Suprapubic skin (tissue), 4 donors: ENCODE measurements around the gene PDZRN3. TPM values are rescaled to one million over a fixed set of nuclear protein-coding genes. Genes with fewer than 3 reads are reported as not detected.

Source experiments
- DNase-seq, 2 donors: peaks; one replicate each; pipeline ENCODE4 v3.0.0-alpha.2; 2019; ENCODE audit warnings: low spot score in 2 of 2
- H3K27ac ChIP-seq: fragments of 200-600 bp; sonication (generic); one replicate; pipeline ENCODE4 v1.5.1; 2019
- H3K27me3 ChIP-seq: fragments of 200-600 bp; sonication (generic); one replicate; pipeline ENCODE4 v1.5.1; 2019
- H3K36me3 ChIP-seq: fragments of 200-600 bp; sonication (generic); one replicate; pipeline ENCODE4 v1.5.1; 2019
- H3K4me1 ChIP-seq: fragments of 200-600 bp; sonication (generic); one replicate; pipeline ENCODE4 v1.5.1; 2019
- H3K4me3 ChIP-seq: fragments of 200-600 bp; sonication (generic); one replicate; pipeline ENCODE4 v1.5.1; 2019; ENCODE audit warnings: mild to moderate bottlenecking
- H3K9me3 ChIP-seq: fragments of 200-600 bp; sonication (generic); one replicate; pipeline ENCODE4 v1.5.1; 2019
- EP300 ChIP-seq: sonication (generic); formaldehyde crosslinking; IDR thresholded peaks from one replicate; pipeline ENCODE4 v1.6.1; 2017; ENCODE audit warnings: antibody characterized with exemption
- POLR2A ChIP-seq, 2 donors: fragments of 450-650 bp; IDR thresholded peaks; one replicate each; pipeline ENCODE4 v1.6.1; 2017; ENCODE audit warnings: antibody characterized with exemption in 2 of 2, mild to moderate bottlenecking in 2 of 2, moderate library complexity in 2 of 2
- POLR2AphosphoS5 ChIP-seq, 3 donors: sonication (generic); formaldehyde crosslinking; IDR thresholded peaks; one replicate each; pipeline ENCODE4 v1.6.1; 2017; ENCODE audit warnings: antibody characterized with exemption in 3 of 3
- whole genome bisulfite sequencing: methylation state at CpG from one replicate; pipeline ENCODE4 v1.1.5; 2018; 5-methylcytosine and 5-hydroxymethylcytosine counted together
- total RNA-seq, 4 donors: library from RNA; depleted of rRNA; stranded (reverse); fragments of >200 nt; gene quantifications; one replicate each; pipeline ENCODE4 v1.1.0, GENCODE V29; 2016
- TF ChIP-seq, protein P1 (sequence below), 2 donors: fragments of 200-600 bp in 1 of 2; fragments of 450-650 bp in 1 of 2; sonication (generic) in 1 of 2; IDR thresholded peaks; one replicate each; pipeline ENCODE4 v1.5.1; 2016 to 2019; ENCODE audit warnings: antibody characterized with exemption in 2 of 2, mild to moderate bottlenecking in 1 of 2, moderate library complexity in 1 of 2

The PDZRN3 gene
- total RNA-seq, 4 donors from 2014 or later, result 9.2 to 33.3 (median 13.7) TPM

GRCh38 chr3:73665286-73665685 lies 40.5 kb upstream of the PDZRN3 start:
- H3K36me3 ChIP-seq, result no peaks in the 10 kb centered on the region
- 86% methylated on average over 2 of the region's 2 CpGs for WGBS
- no peak overlapping the region for H3K27ac ChIP-seq
- no peaks in the 10 kb centered on the region for H3K4me1 ChIP-seq
- no peak for DNase-seq
- no peak overlapping the region for H3K4me3 ChIP-seq
- no peak for TF ChIP-seq EP300
- no peaks in the 10 kb centered on the region for H3K27me3 ChIP-seq
- no peaks in the 10 kb centered on the region for H3K9me3 ChIP-seq

- TF ChIP-seq, protein P1, sequence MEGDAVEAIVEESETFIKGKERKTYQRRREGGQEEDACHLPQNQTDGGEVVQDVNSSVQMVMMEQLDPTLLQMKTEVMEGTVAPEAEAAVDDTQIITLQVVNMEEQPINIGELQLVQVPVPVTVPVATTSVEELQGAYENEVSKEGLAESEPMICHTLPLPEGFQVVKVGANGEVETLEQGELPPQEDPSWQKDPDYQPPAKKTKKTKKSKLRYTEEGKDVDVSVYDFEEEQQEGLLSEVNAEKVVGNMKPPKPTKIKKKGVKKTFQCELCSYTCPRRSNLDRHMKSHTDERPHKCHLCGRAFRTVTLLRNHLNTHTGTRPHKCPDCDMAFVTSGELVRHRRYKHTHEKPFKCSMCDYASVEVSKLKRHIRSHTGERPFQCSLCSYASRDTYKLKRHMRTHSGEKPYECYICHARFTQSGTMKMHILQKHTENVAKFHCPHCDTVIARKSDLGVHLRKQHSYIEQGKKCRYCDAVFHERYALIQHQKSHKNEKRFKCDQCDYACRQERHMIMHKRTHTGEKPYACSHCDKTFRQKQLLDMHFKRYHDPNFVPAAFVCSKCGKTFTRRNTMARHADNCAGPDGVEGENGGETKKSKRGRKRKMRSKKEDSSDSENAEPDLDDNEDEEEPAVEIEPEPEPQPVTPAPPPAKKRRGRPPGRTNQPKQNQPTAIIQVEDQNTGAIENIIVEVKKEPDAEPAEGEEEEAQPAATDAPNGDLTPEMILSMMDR (IDR thresholded peaks at IDR 0.05), result no peak
- TF ChIP-seq POLR2A (IDR thresholded peaks at IDR 0.05) (no peak), POLR2AphosphoS5 (IDR thresholded peaks at IDR 0.05) (no peak), EP300 (no peak)
- 52% methylated on average over 4 of the region's 4 CpGs for WGBS
These were observed 39.6 kb upstream of the PDZRN3 start for GRCh38 chr3:73664389-73664788.

DNA sequence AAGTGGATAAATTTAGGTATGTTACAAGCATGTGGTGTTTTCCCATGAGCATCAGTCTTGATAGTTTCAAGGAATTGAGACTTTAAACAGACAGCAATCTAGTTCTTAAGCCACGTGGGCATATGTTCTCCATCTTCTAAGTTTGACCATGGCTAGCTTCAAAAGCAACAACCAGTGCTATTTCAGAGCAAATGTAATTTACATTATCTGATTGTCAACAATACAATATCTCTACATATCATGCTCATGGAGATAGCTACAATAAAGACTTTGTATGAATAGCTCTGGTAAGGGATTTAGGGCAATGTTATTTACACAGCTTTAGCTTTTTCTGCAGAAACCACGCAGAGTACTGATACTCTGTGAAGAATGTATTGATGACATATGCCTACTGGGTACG lies 38.8 kb upstream of the PDZRN3 start:
- no peak overlapping the region for H3K4me3 ChIP-seq
- no peaks in the 10 kb centered on the region for H3K36me3 ChIP-seq
- H3K9me3 ChIP-seq, result no peaks in the 10 kb centered on the region
- H3K4me1 ChIP-seq, result no peaks in the 10 kb centered on the region
- no peak for DNase-seq
- H3K27ac ChIP-seq, result no peak overlapping the region
- no peak for TF ChIP-seq EP300
- TF ChIP-seq, protein P1 (IDR thresholded peaks at IDR 0.05), result no peak
- TF ChIP-seq POLR2AphosphoS5 (IDR thresholded peaks at IDR 0.05), result no peak
- TF ChIP-seq POLR2A (IDR thresholded peaks at IDR 0.05), result no peak
- H3K27me3 ChIP-seq, result no peaks in the 10 kb centered on the region
- WGBS, result 76% methylated on average over 3 of the region's 3 CpGs

More at GRCh38 chr3:73664389-73664788, 39.6 kb upstream of the PDZRN3 start:
- no peaks in the 10 kb centered on the region for H3K4me1 ChIP-seq
- H3K36me3 ChIP-seq, result no peaks in the 10 kb centered on the region
- no peak overlapping the region for H3K4me3 ChIP-seq
- H3K27me3 ChIP-seq, result no peaks in the 10 kb centered on the region
- no peak overlapping the region for H3K27ac ChIP-seq
- no peak for DNase-seq
- H3K9me3 ChIP-seq, result no peaks in the 10 kb centered on the region

GRCh38 chr3:73661265-73661664 lies 36.5 kb upstream of the PDZRN3 start:
- TF ChIP-seq POLR2A (IDR thresholded peaks at IDR 0.05) (no peak), POLR2AphosphoS5 (IDR thresholded peaks at IDR 0.05) (no peak), EP300 (no peak)
- TF ChIP-seq, protein P1 (IDR thresholded peaks at IDR 0.05), result no peak
- H3K4me3 ChIP-seq, result no peak overlapping the region
- no peaks in the 10 kb centered on the region for H3K27me3 ChIP-seq

DNA sequence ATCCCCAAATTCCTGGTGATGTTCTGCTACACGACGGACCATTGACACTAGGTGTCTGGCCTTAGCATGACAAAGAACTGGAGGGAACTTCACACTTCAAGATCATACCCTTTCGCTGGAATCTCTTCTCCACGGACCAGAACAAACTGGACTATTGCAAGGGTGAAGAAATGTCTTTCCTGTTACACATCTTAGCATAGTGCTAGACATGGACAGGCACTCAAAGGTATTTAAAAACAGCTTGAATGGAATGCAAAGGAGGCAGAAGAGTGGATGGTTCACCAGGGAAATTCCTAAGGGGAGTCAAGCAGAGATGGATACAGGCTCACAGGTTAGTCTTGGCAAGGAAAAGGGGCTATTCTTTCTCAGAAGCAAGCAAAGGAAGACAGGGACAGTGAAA lies 33.5 kb upstream of the PDZRN3 start:
- no peak overlapping the region for H3K27ac ChIP-seq
- no peaks in the 10 kb centered on the region for H3K9me3 ChIP-seq
- no peaks in the 10 kb centered on the region for H3K4me1 ChIP-seq
- WGBS, result 79% methylated on average over 4 of the region's 4 CpGs
- H3K27me3 ChIP-seq, result no peaks in the 10 kb centered on the region
- no peaks in the 10 kb centered on the region for H3K36me3 ChIP-seq
- no peak overlapping the region for H3K4me3 ChIP-seq
- DNase-seq, result no peak
- TF ChIP-seq EP300, result no peak
- TF ChIP-seq, protein P1 (IDR thresholded peaks at IDR 0.05), result no peak
- no peak for TF ChIP-seq POLR2A (IDR thresholded peaks at IDR 0.05)
- TF ChIP-seq POLR2AphosphoS5 (IDR thresholded peaks at IDR 0.05), result no peak

More at GRCh38 chr3:73661265-73661664, 36.5 kb upstream of the PDZRN3 start:
- Histone ChIP-seq H3K4me1 (no peaks in the 10 kb centered on the region), H3K36me3 (no peaks in the 10 kb centered on the region), H3K9me3 (no peaks in the 10 kb centered on the region), H3K27ac (no peak overlapping the region)
- no peak for DNase-seq

DNA sequence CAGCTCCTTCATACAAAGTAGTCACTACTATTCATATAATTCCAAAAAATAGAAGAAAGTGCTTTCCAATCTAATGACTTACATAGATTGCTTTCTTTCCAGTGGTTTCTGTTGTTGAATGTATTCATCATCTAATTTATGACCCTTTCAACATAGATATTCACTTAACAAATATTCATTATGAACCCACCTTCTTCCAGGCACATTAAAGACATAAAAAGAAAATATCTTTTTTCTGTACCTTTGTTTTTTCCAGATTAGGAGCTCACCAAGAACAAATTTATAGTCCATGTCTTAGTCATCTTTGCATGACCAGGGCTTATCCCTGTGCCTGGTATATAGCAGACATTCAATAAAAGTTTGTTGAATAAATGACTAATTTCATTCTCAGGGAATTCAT lies 32.4 kb upstream of the PDZRN3 start:
- DNase-seq, result no peak
- no peak overlapping the region for H3K27ac ChIP-seq
- H3K4me3 ChIP-seq, result no peak overlapping the region
- H3K36me3 ChIP-seq, result no peaks in the 10 kb centered on the region
- H3K27me3 ChIP-seq, result no peaks in the 10 kb centered on the region
- TF ChIP-seq, protein P1 (IDR thresholded peaks at IDR 0.05), result no peak
- no peak for TF ChIP-seq EP300
- no peak for TF ChIP-seq POLR2A (IDR thresholded peaks at IDR 0.05)
- TF ChIP-seq POLR2AphosphoS5 (IDR thresholded peaks at IDR 0.05), result no peak
- no peaks in the 10 kb centered on the region for H3K9me3 ChIP-seq
- H3K4me1 ChIP-seq, result no peaks in the 10 kb centered on the region
